Kasumi-1 (cell line): ENCODE data around the gene BRAT1.

Source experiments
- DNase-seq, 2 experiments: peaks; one replicate each; lab custom pipeline; 2025; lab: John Stamatoyannopoulos, UW

BRAT1 gene

DNA sequence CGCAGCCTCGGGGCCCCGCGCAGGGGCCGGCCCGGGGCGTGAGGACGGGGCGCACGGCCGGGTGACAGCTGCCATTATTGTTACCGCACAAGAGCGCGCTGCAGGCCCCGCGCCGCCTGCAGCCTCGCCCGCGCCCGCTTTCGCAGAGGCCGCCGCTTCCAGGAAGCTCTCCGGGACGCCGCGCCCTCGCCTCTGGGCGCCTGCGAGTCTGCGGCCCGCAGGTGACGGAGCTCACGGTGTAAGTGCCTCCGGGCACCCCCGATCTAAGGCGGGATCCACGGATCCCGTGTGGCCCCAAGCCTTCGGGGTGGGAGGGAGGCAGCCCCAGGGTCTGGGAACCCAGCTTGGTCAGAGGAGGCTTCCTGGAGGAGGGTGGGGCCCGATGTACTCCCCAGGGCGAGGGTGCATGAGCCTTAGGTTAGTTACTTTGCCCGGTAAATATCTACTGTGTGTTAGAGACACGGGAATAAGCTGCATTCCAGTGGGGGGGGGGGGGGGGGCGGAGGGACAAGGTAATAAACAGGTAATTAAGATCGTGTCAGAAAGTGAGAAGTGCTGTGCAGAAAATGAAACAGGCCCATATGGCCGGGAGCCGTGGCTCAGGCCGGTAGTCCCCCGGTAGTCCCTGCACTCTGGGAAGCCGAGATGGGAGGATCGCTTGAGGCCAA is 4.1 kb upstream of the BRAT1 start:
- no peak for DNase-seq

DNA sequence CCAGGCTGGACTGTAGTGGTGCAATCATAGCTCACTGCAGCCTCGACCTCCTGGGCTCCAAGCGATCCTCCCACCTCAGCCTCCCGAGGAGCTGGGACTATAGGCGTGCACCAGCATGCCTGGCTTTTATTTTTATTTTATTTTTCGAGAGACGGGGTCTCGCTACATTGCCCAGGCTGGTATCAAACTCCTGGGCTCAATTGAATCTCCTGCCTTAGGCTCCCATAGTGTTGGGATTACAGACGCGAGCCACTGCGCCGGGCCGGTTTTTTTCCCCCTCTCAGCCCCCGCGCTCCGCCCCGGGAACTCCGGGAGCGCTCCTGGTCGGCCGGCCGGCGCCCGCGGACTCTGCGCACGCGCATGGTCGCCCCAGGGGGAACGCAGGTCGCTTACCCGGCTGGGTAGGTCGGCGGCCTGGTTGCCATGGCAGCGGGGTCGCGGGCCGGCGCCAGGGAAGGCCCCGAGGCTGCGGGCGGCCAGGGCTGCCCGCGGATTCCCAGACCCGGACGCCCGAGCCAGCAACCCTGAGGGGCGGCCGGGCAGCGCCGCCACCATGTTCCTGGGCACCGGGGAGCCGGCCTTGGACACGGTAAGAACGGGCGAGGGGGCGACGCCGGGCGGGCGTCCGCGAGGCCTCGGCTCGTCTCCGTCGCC is 3.4 kb upstream of the BRAT1 start, which contains the start of gene IQCE:
Gene IQCE, plus strand, starts transcription at position 351 of the 654 bp plus-strand sequence. Its CDS starts 203 bp downstream, at position 554.
- peak; percentile 27 to 49 for DNase-seq

DNA sequence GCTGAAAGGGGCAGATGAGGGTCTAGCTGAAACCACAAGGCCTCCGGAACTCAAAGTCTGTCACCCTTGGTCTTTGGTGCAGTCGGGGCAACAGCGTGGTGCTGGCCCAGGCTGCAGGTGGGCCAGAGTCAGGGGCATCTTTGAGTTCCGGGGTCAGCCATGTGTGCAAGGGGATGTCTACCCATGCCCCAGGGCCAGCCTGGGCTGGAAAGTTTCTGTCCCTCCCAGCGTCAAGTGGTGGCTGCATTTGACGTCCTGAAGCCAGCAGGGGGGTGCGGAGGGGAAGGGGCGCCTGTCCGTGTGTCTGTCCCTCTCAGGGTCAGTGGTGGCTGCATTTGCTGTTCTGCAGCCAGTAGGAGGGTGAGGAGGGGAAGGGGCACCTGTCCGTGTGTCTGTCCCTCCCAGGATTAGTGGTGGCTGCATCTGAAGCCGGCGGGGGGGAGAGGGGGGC is 638 bp downstream of the BRAT1 start:
- DNase-seq: no peak

- DNase-seq: no peak
Observed at GRCh38 chr7:2553831-2554581, 1.3 kb downstream of the BRAT1 start.

- DNase-seq: no peak
Observed at GRCh38 chr7:2553108-2553507, 2.2 kb downstream of the BRAT1 start.

DNA sequence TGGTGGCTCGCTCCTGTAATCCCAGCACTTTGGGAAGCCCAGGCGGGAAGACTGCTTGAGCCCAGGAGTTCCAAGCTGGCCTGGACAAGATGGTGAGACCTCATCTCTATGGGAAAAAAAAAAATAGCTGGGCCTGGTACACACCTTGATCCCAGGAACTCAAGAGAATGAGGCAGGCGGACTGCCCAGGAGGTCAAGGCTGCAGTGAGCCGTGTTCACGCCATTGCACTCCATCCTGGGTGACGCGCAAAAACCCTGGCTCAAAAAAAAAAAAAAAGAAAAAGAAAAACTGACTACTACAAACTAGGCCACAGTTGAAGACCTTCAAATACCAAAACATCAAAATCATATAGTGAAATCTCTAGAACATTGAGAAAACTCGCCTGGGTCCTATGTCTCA is 3.9 kb downstream of the BRAT1 start:
- no peak for DNase-seq

DNA sequence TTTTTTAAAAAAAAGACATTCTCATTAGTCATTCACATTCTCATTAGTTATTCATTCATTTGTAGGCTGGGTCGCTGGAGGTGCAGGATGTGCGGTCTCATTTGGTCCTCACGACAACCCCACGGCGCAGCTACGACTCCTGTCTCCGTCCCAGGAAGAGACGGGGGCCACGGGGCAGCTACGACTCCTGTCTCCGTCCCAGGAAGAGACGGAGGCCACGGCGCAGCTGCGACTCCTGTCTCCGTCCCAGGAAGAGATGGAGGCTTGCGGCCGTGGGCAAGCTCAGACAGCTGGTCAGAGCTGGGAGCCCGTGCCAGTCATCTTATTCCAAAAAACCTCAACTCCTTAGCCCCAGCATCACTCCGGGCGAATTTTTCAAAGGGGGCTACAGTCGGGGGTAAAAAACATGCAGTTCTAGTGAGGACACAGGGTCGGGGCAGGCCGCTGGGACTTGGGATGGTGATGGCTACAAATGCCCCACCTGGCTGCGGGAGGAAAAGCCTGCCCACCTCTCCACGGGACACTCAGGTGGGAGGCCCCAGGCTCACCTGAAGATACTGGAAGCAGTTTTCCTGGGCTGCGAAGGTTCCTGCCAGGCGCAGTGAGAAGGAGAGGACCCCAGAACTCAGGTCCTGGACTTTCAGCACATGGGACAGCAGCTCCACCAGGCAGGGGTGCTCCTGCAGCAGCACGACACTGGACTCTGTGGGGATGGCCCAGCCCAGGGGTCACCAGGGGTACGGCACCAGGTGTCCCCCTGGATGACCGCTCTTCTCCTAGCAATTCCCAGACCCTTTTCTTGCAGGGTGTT is 8.3 kb downstream of the BRAT1 start:
- DNase-seq: no peak

- DNase-seq: no peak
Observed at GRCh38 chr7:2545746-2546425, 9.4 kb downstream of the BRAT1 start.

GRCh38 chr7:2544541-2545188 is 10.7 kb downstream of the BRAT1 start:
- DNase-seq: no peak

- DNase-seq: no peak
Observed at GRCh38 chr7:2542916-2543871, 12.1 kb downstream of the BRAT1 start.

DNA sequence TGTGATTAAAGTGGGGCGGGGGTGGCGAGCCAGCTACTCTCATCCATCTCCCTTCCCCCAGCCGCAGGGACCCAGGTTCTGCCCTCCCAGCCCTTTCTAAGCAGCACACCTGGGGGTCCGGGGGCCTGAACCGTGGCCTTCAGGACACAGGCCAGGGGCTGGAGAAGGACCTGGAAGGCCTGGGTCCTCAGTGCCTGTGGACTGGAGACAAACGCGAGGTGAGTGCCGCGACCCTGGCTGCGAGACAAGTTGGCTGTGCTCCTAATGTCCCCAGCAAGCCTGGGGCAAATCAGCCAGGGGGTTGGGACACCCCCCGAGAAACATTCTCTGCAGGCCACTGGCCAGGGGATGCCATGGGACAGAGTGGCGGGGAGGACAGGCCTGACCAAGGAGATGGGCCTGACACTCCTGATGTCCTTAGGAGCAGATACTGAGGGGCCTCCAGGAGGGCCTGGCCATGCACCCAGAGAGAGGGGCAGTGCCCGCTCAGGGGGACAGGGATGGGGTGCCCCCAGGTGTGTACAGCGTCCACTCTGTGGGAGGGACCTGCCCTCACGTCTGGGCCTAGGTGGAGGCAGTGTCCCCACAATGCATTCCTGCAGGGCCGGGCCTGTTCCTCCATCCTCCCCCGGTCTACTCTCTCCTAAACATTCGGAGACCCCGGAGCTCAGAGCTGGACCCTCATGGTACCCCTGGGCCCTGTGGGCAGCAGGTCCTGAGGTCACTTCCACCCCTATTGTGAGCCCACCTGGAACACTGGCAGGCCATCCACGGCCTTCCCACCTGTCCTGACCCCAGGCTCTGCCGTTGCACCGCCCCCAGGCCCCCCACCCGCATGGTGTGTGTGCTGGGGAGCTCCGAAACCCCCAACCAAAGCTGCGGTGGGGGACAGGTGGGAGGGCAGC is 13.1 kb downstream of the BRAT1 start:
- no peak for DNase-seq

DNA sequence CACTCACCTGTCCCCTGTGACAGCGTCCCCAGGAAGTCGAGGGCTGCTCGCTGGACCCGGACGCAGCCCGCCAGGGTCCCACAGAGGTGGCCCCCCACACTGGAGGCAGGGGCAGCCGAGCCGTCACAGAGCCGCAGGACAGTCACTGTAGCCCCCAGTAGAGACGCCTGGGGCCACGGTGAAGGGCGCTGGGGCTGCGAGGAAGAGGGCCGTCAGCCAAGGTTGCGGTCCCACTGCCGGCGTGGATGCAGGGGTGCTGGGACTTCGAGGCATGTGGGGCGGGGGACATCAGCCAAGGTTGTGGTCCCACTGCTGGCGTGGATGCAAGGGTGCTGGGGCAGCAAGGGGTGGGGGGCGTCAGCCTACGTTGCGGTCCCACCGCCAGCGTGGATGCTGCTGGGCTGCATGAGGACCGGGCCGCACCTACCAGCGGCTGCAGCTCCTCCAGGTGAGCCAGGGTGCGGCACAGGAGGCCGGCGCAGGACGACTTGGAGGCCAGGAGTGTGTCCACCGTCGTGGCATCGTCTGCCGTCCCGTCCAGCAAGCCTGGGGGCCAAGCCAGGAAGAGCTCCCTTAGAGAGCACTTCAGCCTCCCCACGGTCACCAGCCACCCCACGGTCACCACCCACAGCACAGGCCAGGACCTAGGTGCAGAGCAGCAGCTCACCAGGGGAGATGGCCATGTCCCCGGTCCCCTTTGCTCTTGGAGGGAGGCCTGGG is 13.9 kb downstream of the BRAT1 start:
- DNase-seq: no peak

DNA sequence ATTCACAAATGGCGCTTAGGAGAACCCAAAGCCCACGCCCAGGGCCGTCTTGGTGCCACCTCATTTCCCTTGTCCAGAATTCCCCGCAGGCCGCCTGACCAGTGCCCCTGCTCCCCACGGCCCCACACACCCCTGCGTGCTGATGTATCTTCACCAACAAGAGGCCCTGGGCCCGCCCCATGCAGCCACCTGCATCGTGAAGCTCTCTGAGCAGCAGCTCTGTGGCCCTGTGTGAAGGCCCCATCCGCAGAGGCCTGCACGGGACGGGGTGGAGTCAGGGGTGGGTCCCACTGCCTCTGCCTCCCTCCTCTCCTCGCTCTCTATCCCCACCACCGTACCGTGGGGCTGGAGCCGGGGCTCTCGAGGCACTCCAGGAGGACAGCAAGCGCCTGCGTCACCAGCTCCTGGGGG is 14.7 kb downstream of the BRAT1 start:
- no peak for DNase-seq

GRCh38 chr7:2540133-2540532 is 15.2 kb downstream of the BRAT1 start:
- no peak for DNase-seq

DNA sequence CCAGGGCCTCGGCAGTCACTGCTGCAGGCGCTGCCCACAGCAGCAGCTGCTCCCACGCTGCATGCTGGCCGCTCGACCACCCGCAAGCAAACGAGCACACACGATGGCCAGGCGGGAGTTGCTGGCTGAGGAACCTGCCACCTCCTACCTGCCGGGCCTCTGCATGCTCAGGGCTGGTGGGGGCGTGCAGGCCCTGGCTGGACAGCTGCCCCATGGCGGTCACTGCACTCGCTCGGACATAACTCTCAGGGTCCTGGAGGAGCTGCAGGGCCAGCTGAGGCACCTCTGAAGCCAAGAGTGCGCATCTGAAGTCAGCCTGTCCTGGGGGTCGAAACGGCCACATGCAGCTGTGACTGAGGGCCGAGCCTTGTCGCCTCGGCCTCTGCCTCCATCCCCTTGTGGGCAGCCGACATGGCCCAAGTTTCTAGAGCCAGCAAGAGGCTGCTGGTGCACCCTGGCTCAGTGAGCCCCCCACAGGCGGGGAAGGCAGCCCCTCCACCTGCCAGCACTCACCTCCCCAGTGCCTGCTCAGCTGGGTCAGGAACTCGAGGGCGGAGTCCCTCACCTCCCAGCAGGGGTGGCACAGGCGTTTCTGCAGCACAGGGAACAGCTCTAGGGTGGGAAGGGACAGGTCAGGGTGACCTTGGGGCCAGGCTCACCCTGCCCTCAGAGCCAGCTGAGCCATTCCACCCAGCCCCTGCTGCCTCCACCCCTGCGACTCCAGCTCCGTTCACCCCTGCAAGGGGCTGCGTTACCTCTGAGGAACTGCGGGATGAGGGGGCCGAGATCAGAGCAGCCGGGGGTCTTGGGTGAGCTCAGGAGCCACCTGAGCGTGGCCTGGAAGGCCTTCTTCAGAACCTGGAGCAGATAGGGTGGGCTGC is 16.1 kb downstream of the BRAT1 start:
- no peak for DNase-seq

DNA sequence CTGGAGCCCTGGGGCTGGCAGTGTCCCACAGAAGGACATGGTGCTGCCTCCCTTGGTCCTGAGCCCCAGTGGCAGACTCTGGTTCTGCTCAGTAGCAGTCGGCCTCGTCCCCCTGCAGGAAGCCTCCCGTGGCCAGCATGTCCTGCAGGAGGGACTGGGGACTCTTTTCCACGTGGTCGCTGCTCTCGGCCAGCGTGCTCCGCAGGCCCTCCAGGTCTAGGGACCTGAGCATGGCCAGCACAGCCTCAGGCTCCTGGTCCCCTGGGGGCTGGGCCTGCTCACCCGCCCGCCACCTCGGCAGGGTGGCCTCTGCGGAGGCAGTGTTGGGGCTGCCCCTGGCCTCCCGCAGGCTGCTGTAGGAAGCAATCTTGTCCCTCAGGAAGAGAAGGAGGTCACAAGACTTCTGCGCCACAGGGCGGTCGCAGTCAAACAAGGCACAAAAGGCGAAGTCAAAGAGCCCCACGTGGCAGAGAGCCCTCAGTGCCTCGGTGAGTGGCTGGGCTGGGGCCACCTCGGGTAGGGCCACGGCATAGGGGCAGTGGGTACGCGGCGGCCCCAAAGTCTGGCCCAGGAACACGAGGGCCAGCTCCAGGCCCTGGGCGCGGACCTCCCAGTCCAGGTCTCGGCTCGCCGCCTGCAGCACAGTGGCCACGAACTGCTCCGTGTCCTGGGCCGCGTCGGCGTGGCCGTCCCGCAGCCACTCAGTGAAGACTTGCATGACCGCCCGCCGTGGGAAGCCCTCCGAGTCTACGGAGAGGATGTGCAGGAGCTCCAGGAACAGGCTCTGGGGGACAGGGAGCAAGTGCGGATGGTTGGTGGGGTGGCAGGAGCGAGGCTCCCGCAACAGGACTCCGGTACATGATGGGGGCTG is 17.1 kb downstream of the BRAT1 start:
- no peak for DNase-seq
